GM19025 (cell line): ENCODE data around the gene MRPS24.

Source experiments
- ATAC-seq: cut with Tn5 transposase; IDR thresholded peaks from one replicate; pipeline ENCODE4 v1.9.1; 2021; ENCODE audit warnings: mild to moderate bottlenecking, low read depth, moderate library complexity; ENCODE audit not compliant: unreplicated experiment

Gene MRPS24

GRCh38 chr7:43877968-43878864 lies 8.9 kb upstream of the MRPS24 start:
- ATAC-seq, result no peak

GRCh38 chr7:43876976-43877745 lies 7.8 kb upstream of the MRPS24 start:
- ATAC-seq, result no peak

DNA sequence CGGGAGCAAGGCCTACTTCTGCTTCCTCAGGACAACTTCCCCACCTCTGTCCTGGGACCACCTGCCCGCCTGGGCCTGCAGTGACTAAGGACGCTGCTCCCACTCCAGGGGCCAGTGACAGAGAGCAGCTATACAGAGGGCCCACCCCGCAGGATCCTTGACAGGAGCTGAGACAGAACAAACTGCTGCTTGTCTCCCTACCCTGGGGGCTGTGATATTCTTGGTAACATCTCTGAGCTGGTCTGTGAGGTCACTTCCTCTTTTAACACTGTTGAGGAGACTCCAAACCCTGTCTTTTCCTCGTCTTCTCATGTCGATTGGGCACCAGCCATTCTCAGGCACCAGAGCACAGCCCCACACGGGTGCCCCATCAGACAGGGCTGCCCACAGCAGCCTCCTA lies 6.9 kb upstream of the MRPS24 start:
- no peak for ATAC-seq

GRCh38 chr7:43873300-43873699 lies 4.0 kb upstream of the MRPS24 start:
- ATAC-seq, result no peak

- ATAC-seq, result no peak
These were observed 3.2 kb upstream of the MRPS24 start for GRCh38 chr7:43872406-43873110.

- no peak for ATAC-seq
These were observed 1.7 kb upstream of the MRPS24 start for GRCh38 chr7:43871064-43871463.

- ATAC-seq, result no peak
These were observed 999 bp upstream of the MRPS24 start for GRCh38 chr7:43870316-43870715.

DNA sequence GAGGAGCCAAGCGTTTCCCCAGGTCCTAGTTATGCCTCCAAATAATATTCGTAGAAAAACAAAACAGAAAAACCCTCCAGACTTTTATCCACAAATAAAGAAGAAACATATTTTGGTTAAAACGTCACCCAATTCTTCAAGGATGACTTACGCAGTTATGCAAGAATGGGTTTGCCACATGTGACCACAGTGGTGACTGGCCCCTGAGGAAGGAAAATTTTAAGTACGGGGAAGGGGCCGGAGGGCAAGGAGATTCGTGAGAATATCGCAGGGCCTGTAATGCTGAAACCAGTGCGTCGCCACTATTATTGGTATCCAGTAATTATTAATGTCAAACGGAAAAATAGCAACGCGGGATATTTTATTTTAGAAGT lies 537 bp upstream of the MRPS24 start:
- ATAC-seq, result no peak

- no peak for ATAC-seq
These were observed 674 bp downstream of the MRPS24 start for GRCh38 chr7:43868681-43869005.

- no peak for ATAC-seq
These were observed 1.1 kb downstream of the MRPS24 start for GRCh38 chr7:43868181-43868580.

DNA sequence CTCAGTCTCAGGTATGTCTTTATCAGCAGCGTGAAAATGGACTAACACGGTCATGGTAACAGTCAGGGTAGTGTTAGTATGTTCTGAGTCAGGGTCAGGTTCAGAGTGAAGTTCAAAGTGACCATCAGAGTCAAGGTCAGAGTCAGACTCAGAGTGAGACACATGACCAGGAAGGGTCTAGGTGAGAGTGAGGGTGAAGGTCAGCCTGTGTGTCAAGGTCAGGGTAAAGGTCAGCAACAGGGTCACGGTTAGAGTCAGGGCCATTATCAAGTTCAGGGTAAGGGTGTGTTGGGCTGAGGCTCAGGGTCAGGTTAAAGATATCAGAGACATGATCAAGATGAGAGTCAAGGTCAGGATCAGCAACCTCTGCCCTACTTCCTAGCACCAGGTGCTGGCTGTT lies 4.0 kb downstream of the MRPS24 start:
- no peak for ATAC-seq

DNA sequence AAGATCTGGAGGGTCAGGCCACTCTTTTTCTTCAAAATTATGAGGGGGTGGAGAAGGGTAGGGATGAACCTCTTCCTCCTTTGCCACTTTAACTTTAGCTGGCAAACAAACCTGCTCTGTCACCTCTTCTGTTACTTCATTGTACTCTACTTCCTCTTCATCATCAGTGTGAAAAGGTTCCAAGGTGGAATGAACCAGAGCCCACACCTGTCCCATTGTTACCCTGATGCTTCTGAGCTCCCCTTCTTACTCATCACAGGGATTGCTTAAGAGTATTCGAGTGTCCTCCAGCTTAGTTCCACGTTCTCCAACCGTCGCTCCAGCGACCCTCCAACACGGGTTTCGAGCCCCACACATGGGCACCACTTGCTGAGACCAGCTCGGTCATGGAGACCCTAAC lies 5.2 kb downstream of the MRPS24 start:
- ATAC-seq, result no peak

DNA sequence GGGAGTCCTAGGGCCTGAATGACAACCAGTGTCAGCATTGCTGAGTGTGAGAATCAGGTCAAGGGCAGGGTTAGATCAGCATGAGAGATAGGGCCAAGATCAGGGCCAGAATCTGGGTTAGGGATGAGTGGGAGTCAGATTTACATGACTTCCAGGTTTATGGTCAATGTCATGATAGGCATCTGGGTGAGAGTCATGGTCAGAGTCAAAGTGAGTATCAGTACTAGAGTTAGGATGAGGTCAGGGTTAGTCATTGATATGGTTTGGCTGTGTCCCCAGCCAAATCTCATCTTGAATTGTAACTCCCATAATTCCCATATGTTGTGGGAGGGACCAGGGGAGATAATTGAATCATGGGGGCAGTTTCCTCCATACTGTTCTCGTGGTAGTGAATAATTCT lies 12.3 kb downstream of the MRPS24 start:
- ATAC-seq, result no peak

DNA sequence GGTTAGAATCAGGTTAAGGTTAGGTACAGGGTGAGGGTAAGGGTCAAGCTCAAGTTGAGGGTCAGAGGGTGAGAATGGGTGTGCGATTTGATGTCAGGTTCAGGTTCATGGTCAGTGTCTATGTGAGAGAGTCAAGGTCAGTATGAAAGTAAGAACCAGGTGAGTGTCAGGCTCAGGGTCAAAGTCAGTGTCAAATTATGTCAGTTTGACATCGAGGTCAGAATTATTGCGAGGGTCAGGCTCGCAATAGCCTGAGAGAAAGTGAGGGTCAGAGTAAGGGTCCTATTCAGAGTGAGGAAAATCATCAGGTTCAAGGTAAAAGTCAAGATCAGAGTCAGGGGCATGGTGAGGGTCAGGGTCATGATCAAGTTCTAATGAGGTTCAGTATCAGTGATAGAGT lies 13.0 kb downstream of the MRPS24 start:
- no peak for ATAC-seq

DNA sequence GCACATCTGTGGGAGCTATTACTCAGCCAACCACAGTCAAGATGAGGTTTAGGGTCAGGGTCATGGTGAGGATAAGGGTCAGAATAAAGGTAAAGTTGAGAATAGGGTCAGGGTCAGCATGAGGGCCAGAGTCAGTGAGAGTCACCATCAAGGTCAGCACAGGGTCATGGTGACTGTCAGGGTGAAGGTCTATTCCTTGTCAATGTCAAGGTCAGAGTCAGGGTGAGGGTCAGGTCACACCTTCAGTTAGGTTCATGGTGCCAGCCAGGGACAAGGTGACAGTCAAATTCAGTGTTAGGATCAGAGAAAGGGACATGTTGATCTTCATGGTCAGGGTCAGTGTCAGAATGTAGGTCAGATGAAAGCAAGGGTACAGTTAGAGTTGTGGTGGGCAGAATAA lies 14.1 kb downstream of the MRPS24 start:
- ATAC-seq, result no peak

- ATAC-seq, result no peak
These were observed 17.5 kb downstream of the MRPS24 start for GRCh38 chr7:43851805-43852204.

DNA sequence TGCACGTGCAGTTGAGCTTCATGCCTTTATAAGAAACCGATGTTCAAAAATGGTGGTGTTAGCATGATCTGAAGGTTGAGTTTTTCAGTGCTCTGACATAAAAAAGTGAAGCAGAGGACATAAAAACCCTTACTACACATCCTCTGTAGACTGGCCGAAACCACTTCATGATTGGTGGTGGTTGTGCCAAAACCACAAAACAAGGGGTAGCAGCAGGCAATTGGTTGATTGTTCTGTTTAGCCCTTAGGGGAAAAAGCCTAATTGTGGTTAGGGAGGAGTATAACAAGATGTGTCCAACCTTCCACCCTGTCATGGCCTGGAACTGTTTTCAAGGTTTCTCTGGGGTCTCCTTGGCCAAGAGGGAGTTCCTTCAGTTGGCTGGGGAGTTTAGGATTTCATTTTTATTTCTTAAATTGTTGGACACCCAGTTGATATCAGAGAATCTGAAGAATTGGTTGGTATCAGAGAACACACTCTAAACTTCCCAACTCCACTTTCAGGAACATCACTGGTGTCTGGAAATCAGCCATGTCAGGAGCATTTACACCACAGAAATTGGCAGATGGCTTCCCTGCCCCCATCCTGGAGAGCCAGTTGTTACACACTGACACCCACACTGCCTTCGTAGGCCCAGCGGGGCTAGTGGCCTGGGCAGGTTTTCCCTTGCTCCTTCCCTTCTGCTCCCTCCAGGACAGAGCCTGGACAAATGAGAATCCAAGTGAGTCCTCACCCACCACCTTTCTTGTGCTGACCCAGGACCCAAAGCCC lies 18.8 kb downstream of the MRPS24 start:
- peak; percentile 53 for ATAC-seq

GRCh38 chr7:43849047-43849446 lies 20.3 kb downstream of the MRPS24 start:
- ATAC-seq, result no peak

DNA sequence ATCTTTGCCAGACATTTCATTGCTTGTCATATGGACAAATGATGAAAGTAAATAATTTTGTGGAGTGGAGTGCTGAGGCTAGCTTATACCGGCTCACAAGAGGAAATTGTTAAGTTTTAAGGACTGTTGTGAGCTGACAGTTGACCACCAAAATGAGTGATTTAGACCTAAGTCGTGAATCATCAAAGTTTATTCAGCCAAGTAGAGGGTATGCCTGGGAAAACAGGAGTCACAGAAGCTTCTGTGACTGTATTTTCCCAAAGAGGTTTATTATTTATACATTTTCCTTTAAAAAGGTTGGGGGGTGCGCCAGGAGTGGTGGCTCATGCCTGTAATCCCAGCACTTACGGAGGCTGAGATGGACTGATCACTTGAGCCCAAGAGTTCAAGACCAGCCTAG lies 21.8 kb downstream of the MRPS24 start:
- ATAC-seq, result no peak

- no peak for ATAC-seq
These were observed 24.7 kb downstream of the MRPS24 start for GRCh38 chr7:43844662-43845061.

DNA sequence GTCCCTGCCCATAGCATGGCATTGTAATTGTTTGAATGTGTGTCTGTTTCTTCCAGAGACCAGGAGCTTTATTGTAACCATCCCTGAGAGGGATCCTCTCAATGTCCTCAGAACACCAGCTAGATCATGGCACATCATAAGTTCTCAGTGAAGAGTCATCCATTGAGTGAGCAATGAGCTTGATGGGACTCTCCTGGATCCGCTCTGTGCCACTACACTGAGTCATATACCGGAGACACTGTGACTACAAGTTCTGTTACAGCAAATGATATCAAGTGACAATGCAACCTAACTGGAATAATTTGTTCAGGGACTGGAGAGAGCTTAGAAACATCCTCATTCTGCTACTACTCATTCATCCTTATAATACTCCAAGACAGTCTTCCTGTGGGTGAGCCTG lies 25.1 kb downstream of the MRPS24 start:
- ATAC-seq, result no peak
